Measurements from ENCODE around the gene RPS6KB2.

The RPS6KB2 gene

DNA sequence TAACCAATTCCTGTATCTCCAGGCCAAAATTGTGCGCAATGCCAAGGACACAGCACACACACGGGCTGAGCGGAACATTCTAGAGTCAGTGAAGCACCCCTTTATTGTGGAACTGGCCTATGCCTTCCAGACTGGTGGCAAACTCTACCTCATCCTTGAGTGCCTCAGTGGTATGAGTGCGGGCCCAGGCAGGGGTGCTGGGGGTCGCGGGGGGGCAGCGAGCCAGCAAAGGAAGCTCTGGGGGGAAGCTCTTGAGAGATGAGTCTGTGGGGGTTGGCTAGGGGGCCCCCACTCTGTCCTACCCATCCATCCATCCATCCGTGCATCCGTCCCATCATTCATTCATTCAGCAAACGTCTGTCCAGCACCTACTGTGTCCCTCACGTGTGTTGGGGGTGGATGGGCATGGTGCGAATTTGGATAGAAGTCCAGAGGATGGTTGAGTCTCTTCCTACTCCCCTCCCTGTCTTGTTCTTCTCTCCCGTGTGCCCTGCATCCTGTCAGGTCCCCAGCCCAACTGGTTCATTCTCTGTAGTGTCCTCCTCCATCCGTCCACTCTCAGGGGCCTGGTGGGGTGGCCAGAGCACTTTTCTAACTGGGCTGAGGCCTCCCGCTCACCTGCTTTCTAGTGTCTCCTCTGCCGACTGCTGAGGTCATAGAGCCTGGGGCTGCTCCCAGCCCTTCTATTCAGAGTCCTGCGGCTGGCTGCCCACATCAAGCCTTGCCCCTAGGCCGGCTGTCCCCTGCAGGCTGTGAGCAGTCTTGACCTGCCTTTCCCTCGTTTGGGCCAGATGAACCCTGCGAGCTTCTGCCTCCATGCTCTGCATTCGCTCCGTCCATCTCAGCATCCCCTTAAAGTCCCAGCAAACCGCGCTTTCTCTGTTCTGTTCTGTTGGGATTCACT lies 3.3 kb downstream of the RPS6KB2 start:
- no peak for DNase-seq

DNA sequence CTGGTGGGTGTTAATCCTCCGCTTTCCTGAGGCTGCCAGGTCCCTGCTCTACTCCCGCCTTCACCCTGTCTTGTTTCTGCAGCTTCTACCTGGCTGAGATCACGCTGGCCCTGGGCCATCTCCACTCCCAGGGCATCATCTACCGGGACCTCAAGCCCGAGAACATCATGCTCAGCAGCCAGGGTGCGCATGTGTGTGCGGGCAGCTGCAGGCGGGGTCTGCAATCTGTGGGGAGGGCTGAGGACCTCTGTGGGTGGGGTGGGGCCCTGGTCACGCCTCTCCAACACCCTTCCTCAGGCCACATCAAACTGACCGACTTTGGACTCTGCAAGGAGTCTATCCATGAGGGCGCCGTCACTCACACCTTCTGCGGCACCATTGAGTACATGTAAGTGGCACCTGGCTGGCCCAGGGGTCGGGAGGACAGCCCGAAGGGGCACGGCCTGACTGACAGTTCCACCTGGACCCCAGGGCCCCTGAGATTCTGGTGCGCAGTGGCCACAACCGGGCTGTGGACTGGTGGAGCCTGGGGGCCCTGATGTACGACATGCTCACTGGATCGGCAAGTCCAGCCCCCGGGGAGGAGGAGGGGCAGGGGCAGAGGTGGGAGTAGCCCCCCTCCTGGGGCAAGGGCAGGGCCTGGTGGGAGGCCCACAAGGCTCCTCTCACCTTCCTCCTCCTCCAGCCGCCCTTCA lies 4.5 kb downstream of the RPS6KB2 start:
- DNase-seq = no peak

- DNase-seq = no peak
Measured at GRCh38 chr11:67433536-67434394, 5.5 kb downstream of the RPS6KB2 start.

- no peak for DNase-seq
Measured at GRCh38 chr11:67434395-67434881, 6.1 kb downstream of the RPS6KB2 start.

GRCh38 chr11:67435031-67435726 lies 6.9 kb downstream of the RPS6KB2 start:
- DNase-seq = no peak

GRCh38 chr11:67435727-67436458 lies 7.6 kb downstream of the RPS6KB2 start:
- no peak for DNase-seq

DNA sequence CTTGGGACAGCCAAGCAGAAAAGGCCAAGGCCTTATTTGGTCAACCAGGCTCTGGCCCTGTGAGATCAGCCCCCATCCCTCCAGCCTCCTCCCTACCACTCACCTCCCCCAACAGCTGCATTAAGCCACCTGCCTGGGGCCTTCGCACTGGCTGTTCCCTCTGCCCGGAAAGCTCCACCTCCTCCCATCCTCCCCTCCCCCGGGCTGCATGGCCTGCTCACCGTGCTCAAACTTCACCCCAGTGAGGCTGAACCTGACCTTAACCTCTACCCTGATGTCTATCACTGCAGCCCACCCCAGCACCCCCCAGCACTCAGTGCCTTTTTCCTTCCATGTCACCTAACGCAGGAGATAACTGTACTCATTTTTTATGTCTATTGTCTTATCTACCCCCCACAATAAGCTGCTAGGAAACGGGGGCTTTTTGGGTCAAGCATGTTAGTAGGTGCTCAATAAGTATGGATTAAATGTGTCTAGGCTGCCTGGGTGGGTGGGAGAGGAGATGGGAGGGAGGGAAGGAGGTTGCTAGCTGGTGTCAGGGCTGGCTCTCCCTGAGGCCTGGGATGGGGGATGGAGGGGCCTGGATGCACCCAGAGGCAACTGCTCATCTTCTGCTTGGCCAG lies 8.3 kb downstream of the RPS6KB2 start:
- DNase-seq = no peak

- no peak for DNase-seq
Measured at GRCh38 chr11:67437082-67437808, 9.0 kb downstream of the RPS6KB2 start, which contains the start of gene PTPRCAP. Gene PTPRCAP (minus strand): TSS chr11:67437682. CDS start chr11:67437619, 63 bp downstream.

DNA sequence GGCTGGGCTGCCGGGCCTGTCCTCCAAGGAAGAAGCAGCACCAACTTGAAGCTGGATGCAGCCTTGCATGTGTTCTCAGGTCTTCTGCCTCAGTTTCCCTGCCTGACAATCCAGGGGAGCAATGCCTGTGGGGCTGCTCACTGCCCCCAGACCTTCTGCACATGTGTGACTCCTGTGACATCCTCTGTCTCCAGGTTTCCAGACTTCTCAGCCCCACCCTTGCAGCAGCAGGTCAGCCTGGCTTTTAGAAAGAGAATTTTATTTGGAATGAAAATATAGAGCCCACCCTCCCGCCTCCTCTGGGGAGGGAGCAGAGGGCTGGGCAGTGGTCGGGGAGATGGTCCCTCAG lies 9.5 kb downstream of the RPS6KB2 start:
- DNase-seq = no peak

DNA sequence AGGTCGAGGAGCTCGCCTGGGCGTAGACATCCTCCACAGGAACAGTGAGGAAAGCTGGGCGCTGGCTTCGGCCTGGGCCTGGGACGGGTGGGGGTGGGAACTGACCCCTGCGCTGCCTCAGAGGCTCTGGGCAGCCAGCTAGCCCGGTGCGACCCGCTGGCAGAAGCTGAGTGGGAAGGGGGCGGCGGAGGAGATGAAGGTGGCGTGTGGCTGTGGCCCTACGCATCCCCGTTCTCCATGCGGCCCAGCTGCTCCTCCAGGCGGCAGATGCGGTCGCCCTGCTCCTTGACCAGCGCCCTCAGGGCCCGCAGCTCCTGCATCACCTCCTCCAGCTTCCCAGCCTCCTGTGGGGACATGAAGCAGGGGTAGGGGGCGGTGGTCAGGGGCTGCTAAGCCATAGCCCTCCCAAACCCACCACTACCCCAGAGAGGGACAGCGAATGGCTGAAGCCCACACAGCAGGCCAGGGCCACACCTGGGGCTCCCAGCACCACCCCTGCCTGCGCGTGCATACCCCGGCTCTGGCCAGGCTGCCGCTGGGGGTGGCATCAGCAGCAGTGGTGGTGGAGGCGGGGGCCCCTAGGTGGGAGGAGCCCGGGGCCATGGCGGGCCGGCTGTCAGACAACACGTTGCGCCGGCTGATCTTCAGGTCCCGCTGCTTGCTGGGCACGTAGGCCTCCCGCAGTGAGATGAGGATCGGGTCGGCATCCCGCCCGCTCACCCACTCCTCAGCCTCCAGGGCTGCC lies 10.0 kb downstream of the RPS6KB2 start:
- no peak for DNase-seq

GRCh38 chr11:67439321-67440228 lies 11.3 kb downstream of the RPS6KB2 start:
- no peak for DNase-seq

DNA sequence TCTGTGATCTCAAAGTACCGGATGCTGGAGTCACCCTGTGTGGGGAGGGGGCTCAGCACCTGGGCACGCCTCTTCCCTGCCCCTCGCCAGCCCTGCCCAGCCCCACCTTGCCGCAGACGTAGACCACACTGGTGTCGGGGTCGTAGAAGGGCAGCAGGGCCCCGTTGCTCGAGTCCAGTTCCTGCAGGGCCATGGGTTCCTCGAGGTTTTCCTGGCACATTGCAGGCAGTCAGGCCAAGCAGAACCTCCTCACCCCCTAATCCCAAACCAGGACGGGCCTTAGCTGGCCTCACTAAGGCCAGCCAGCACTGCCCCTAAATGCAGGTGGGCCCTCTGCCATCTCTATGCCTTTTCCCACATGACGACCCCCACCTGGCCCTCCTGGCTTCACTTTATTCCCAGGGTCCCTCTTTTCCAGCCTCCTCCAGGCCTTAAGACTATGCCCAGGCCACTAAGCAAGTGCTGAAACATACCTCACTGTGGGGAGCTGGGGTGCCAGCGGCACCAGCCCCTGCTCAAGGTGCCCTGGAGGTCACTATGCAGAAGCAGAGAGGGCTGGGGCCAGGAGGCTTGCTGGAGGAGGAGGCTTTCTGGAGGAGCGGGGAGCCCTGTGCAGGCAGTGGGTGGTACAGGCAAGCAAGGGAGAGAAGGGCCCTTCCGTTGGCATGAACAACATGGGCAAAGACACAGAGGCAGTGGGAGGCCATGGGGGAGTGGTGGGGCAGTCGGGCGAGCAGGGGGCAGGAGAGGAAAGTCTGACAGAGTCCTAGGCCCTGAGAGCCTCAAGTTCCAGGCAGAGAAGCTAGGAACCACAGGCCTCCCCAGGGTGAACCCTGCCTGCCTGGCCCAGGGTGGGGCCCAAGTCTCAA lies 12.2 kb downstream of the RPS6KB2 start:
- DNase-seq = no peak

- DNase-seq = no peak
Measured at GRCh38 chr11:67441098-67441563, 12.8 kb downstream of the RPS6KB2 start.

GRCh38 chr11:67441731-67442351 lies 13.5 kb downstream of the RPS6KB2 start:
- DNase-seq = no peak

DNA sequence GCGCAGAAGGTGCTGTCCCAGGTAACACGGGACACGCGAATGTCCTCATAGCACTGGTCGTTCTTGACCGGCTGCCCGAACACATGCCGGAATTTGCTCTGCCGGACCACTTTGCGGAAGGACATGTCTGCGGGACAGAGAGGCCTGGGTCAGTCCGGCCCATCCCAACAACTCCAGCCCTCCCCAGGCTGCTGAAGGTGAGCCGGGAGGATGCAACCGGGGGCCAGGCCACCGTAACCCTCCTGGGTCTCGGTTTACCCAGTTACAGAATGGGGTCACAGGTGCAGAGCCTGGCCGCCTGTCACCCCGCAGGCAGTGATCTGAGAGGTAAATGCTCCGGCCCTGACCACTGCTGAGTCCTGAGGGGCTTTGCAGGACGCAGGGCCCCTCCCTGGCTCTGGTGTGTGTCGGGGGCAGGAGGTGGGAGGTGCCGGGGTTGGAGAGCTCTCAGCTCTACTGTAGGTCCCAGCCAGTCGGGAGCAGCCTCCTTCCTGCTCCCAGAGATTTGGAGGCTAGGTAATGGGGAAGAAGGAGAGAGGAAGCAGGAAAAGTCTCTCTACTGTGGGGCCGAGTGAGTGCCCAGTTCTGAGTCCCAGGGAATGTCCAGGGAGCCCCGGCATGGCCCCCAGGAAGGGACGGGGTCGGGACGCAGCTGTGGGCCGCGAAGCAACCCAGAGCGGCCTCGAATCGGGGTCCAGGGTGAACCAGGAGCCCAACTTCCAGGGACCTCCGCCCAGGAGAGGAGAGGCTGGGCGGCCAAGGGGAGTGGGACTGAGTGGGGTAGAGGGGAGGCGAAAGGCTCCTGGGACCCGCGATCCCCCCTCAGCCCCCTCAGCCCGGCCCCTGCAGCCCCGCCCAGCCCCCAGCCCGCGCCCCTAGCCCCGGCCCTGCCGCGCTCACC lies 14.5 kb downstream of the RPS6KB2 start:
- DNase-seq = no peak

DNA sequence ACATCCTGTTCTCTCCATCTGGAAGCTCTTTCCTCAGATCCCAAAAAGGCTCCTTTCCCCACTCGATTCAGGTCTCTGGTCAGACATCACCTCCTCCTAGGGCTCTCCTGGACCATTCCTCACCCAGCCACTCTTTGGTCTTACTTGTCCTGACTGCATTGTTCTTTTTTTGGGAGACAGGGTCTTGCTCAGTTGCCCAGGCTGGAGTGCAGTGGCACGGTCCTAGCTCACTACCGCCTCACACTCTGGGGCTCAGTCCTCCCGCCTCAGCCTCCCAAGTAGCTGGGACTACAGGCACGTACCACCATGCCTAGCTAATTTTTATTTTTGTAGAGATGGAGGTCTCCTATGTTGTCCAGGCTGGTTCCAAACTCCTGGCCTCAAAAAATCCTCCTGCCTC lies 17.2 kb downstream of the RPS6KB2 start:
- DNase-seq = no peak
